ENCODE results near the gene RAPGEF6. TPM values are rescaled to one million over a fixed set of nuclear protein-coding genes. Genes with fewer than 3 reads are reported as not detected.

RAPGEF6 gene
- total and polyA plus RNA-seq, 4 experiments from 2014 or later, result 18.0 to 121 (median 73.0) TPM

Other genes starting within 250 kb of the RAPGEF6 start
- gene FNIP1, start 161.8 kb upstream of the RAPGEF6 start, total RNA-seq, result 10 to 100 TPM; 34.9 to 35.9 TPM
- gene FNIP1, start 161.8 kb upstream of the RAPGEF6 start, polyA plus RNA-seq, result 10 to 100 TPM in 1 of 2 donors, 1 to 10 TPM in 1; 8.2 to 11.6 TPM